Adipocyte (in vitro differentiated cells): ENCODE results near the gene ENOX1.

Experiments
- DNase-seq: peaks from one replicate; pipeline ENCODE4 v3.0.0-alpha.2; 2015; ENCODE audit warnings: low read depth
- H3K27me3 ChIP-seq: replicated peaks from 2 replicates; pipeline ENCODE4 v1.7.0; 2013; ENCODE audit warnings: mild to moderate bottlenecking, low read length, moderate library complexity; ENCODE audit not compliant: control insufficient read depth, insufficient read depth
- H3K36me3 ChIP-seq: 2 replicates; pipeline ENCODE4 v1.7.0; 2013; ENCODE audit warnings: low read length, mild to moderate bottlenecking, moderate library complexity; ENCODE audit not compliant: control insufficient read depth, insufficient read depth, severe bottlenecking
- H3K4me1 ChIP-seq: 2 replicates; pipeline ENCODE4 v1.7.0; 2013; ENCODE audit warnings: mild to moderate bottlenecking, low read length, moderate library complexity; ENCODE audit not compliant: control insufficient read depth, insufficient read depth
- H3K4me3 ChIP-seq: 2 replicates; pipeline ENCODE4 v1.7.0; 2013; ENCODE audit warnings: mild to moderate bottlenecking, low read length, moderate library complexity
- H3K9ac ChIP-seq: 2 replicates; pipeline ENCODE4 v1.7.0; 2013; ENCODE audit warnings: mild to moderate bottlenecking, low read length, moderate library complexity
- H3K9me3 ChIP-seq: 2 replicates; pipeline ENCODE4 v1.7.0; 2013; ENCODE audit warnings: mild to moderate bottlenecking, low read length, moderate library complexity; ENCODE audit not compliant: control insufficient read depth

ENOX1 gene

DNA sequence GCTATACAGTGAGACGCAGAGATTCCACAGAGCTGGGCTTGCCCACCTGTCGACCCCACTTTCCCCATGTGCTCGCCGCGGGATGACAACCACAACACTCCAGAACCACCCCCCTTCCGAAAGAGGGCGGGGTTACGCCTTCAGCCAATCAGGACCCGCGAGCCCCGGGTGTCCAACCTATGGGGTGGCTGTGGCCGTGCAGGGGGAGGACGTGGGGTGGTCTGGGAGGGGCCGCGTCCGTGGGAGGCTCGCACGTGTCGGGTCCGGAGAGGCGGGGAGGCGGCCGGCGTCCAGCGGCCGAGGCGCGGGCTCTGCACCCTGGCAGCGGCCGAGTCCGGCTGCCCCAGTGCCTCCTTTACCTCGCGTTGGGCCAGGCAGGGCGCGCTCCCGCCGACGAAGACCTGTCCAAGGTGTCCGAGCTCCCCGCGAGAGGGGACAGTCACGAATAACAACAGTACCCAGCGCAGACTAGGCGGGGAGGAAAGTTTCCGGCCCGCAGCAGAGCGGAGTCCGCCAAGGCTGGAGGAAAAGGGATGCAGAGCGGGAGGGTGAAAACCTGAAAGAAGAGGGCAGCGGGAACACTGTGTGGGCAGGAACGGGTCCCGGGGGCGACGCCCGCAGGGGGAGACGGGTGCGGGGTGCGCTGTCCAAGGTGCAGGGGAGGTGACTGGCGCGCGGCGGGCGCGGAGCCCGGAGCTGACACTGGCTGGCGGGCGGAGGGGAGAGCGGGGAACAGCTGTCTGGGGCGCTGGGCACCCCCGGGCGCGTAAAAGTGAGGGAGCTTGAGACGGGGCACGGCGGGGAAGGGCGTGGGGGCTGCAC is 911 bp downstream of the ENOX1 start:
- Histone ChIP-seq H3K9me3 (no peaks in the 10 kb centered on the region), H3K9ac (peak overlapping the region; percentile 86), H3K4me3 (peak overlapping the region; percentile 84), H3K36me3 (no peaks in the 10 kb centered on the region), H3K4me1 (peaks cover 22% of the 10 kb centered on the region), H3K27me3 (no peaks in the 10 kb centered on the region)
- peak; percentile 90 for DNase-seq

DNA sequence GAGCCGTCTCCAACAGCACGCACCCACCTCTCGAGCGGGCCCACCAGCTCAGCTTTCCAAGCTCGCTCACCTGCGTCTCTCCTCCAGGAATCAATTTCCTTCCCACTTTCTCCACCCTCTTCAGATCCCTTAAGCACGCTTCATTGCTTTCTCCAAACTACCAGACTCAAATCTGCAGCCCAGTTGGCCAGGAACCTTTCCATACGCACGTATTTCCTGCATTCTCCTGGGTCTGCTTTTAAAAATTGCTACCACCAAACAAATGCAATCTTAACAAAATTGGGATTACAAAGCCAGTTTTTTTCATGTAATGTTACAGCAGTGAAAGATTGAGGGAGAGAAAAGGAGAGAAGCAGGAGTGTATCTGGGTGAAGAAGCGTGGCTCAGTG is 1.5 kb downstream of the ENOX1 start:
- no peaks in the 10 kb centered on the region for H3K27me3 ChIP-seq
- H3K4me1 ChIP-seq, result peaks cover 22% of the 10 kb centered on the region
- no peak overlapping the region for H3K9ac ChIP-seq
- no peaks in the 10 kb centered on the region for H3K9me3 ChIP-seq
- no peak for DNase-seq
- H3K36me3 ChIP-seq, result no peaks in the 10 kb centered on the region
- H3K4me3 ChIP-seq, result peak overlapping the region; percentile 84

DNA sequence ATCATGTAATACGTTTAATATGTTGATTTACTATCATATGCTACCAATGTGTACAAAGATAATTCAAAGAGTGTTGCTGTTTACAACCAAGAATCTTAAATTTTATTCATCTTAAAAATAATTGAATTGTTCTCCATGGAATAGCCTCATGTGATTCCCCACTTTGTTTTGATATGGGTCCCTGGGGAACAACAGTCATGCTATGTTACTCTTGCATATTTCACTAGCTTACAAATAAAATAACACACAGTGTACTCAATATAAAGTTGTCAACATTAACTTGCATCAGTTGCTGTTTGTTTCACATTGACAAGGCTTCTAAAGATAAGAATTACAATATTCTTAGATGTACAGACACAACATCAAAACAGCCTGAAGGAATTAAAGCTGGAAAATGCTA is 2.3 kb downstream of the ENOX1 start:
- Histone ChIP-seq H3K4me3 (no peak overlapping the region), H3K27me3 (no peaks in the 10 kb centered on the region)

DNA sequence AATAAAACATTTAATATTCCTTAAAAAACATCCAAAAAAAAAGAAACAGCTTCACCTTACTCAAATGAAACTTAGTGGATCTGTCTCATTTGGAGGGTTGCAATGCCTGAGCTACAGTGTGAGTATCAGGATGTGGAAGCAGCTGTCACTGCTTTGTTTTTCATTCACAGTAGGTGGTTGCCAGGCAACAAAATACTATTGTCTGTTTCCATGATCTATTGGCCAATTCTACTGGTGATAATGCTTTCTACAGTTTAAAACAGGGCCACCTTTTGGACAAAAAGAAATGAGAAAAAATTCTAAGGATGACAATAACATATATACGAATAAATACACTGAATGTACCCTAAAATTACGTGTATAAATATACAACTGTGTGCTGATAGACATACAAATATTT is 3.0 kb downstream of the ENOX1 start:
- peak; percentile 57 for DNase-seq
- Histone ChIP-seq H3K27me3 (no peaks in the 10 kb centered on the region), H3K9ac (no peak overlapping the region), H3K4me3 (no peak overlapping the region), H3K4me1 (peaks cover 22% of the 10 kb centered on the region), H3K9me3 (no peaks in the 10 kb centered on the region), H3K36me3 (no peaks in the 10 kb centered on the region)

More for the DNA sequence above, 2.3 kb downstream of the ENOX1 start:
- peaks cover 22% of the 10 kb centered on the region for H3K4me1 ChIP-seq
- peak; percentile 52 for DNase-seq
- H3K9ac ChIP-seq, result no peak overlapping the region
- H3K9me3 ChIP-seq, result no peaks in the 10 kb centered on the region
- H3K36me3 ChIP-seq, result no peaks in the 10 kb centered on the region

DNA sequence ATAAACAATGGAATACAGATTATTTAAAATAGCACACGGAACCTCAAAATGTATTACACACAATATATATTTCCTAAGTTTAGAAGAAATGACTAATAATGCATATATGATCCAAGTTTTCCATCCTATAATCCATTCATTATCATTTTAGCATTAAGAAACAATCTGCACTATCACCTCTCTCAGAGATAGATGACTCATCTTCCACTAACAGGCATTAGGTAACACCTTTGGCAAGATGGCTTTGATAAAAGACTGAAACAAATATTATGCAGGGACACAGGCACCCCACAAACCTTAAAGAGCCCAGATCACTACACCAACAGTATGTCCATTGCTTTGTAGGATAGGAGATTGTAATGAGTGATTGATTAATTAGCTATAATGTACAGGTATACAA is 4.1 kb downstream of the ENOX1 start:
- peaks cover 27% of the 10 kb centered on the region for H3K4me1 ChIP-seq
- no peak overlapping the region for H3K4me3 ChIP-seq
- no peaks in the 10 kb centered on the region for H3K27me3 ChIP-seq
- H3K36me3 ChIP-seq, result no peaks in the 10 kb centered on the region
- DNase-seq, result no peak
- H3K9ac ChIP-seq, result no peak overlapping the region
- no peaks in the 10 kb centered on the region for H3K9me3 ChIP-seq

DNA sequence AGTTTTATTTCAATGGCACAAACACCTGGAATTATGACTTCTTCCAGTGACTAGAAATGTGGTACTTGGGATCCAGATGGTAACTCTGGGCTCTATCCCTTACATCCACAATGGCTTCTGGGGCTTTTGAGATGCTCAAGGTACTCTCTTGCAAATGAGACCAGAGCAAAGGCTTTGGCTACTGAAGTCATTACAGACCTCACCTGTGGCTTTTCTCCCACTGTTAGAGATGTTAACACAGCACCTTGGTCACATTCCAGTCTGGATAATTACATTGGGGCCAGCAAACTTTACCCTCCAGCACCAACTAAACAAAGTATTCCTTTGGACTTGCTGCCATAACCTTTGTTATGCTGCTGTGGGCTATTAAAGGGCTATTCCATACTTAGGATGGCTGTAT is 6.1 kb downstream of the ENOX1 start:
- no peaks in the 10 kb centered on the region for H3K36me3 ChIP-seq
- no peaks in the 10 kb centered on the region for H3K9me3 ChIP-seq
- H3K9ac ChIP-seq, result no peak overlapping the region
- peaks cover 23% of the 10 kb centered on the region for H3K4me1 ChIP-seq
- no peak overlapping the region for H3K4me3 ChIP-seq
- H3K27me3 ChIP-seq, result no peaks in the 10 kb centered on the region
- no peak for DNase-seq

DNA sequence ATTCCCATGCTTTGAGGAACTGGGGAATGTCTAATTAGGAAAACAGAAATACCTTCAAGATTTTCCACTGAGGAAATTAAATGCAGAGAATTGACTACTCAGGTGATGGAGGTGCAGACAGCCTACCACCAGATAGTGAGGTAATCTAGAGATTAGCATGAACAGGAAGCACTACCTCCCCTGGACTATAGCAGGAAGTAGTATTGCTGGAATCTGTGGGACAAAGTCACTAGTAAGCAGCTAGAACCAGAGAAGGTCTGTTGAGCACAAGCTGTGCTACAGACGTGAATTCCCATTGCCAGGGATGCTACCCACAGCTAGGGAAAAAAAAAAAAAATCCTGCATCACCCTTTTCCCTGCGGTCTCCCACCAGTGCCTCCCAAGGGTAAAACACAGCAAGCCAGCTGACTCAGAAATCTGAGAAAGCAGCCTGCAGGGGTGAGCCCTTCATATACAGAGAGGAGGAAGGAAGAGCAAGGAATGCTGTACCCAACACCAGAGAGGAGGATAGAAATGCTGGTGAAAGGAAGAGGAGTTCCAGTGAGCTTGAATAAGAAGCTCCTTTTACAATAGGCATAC is 10.2 kb downstream of the ENOX1 start:
- Histone ChIP-seq H3K9me3 (no peaks in the 10 kb centered on the region), H3K9ac (no peak overlapping the region), H3K4me3 (no peak overlapping the region), H3K36me3 (no peaks in the 10 kb centered on the region), H3K4me1 (peaks cover 8% of the 10 kb centered on the region), H3K27me3 (no peaks in the 10 kb centered on the region)
- DNase-seq, result no peak

DNA sequence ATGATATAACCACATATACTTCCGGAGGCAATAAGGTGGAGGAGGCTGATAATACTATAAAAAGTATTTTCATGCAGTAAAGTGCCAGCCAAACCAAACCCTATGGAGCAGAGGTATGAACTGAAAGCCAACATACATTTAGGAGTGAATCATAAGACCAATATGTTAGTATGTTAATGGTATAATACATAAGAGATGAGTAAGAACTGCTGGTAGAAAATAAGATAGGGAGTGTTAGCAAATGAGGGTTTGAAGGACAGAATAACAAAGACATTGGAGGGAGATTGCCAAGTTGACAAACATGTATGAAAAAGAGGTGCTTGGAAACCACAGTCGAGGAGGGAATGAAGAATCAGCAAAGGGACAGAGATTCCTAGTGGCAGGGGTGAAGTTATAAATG is 10.8 kb downstream of the ENOX1 start:
- Histone ChIP-seq H3K4me3 (no peak overlapping the region), H3K27me3 (no peaks in the 10 kb centered on the region), H3K9me3 (no peaks in the 10 kb centered on the region), H3K36me3 (no peaks in the 10 kb centered on the region), H3K9ac (no peak overlapping the region), H3K4me1 (peaks cover 11% of the 10 kb centered on the region)
- DNase-seq, result no peak

DNA sequence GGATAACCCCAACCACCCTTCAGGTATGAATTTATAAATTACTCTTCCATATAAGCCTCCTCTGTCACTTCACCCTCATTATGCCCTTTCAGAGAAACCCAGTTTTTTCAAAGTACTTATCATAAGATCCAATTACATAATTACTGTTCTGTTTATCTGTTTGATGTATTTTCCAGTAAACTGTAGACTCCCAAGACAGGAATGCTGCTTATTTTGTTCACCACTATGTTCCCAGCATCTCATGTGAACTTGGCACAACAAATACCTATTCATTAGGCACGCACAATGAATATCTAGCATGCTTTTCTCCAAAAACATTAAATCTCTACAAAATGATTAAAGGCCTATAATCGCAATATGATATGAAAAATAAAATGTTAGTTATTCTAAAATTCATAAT is 13.2 kb downstream of the ENOX1 start:
- peaks cover 19% of the 10 kb centered on the region for H3K4me1 ChIP-seq
- no peak overlapping the region for H3K9ac ChIP-seq
- DNase-seq, result no peak

DNA sequence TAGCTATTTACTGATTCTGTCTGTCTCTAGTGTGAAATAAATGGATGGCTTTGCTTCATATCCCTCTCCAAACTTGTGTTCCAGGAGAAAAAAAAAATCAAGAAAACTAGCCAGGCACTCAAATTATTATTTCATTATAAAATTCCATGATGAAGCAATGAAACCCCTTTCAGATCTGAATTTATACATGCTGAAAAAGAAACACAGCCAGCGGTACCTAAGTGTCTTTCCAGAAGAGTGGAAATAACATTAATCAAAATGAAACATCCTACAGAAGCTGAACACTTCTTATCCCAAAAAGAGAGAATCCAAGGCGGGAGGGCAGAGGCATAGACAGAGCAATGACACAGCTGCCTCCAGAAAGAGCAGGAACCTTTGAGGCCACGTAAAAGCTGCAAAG is 15.9 kb downstream of the ENOX1 start:
- H3K9me3 ChIP-seq, result no peaks in the 10 kb centered on the region
- no peak overlapping the region for H3K9ac ChIP-seq
- peaks cover 28% of the 10 kb centered on the region for H3K4me1 ChIP-seq
- no peaks in the 10 kb centered on the region for H3K27me3 ChIP-seq
- H3K36me3 ChIP-seq, result no peaks in the 10 kb centered on the region
- no peak for DNase-seq
- H3K4me3 ChIP-seq, result no peak overlapping the region

More for the DNA sequence above, 13.2 kb downstream of the ENOX1 start:
- Histone ChIP-seq H3K36me3 (no peaks in the 10 kb centered on the region), H3K9me3 (no peaks in the 10 kb centered on the region), H3K27me3 (no peaks in the 10 kb centered on the region), H3K4me3 (no peak overlapping the region)

DNA sequence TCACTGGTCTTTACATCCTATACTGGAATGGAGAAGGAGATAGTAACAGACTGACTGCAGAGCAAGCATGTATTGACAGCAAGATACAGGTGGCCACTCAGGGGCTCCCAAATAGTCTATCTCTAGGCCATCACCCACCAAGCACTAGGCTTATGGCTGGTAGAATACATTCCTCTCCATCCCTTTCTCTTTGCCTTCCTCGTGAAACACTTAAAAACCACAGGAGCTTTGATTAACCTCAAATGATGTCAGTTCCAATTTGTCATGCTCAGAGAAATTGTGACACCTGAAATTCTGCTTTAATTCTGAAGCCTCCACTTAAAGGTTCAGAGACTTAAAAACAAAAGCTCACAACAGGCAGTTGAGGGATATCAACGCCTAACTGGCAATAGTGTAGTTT is 17.2 kb downstream of the ENOX1 start:
- Histone ChIP-seq H3K36me3 (no peaks in the 10 kb centered on the region), H3K9ac (no peak overlapping the region), H3K4me3 (no peak overlapping the region), H3K4me1 (peaks cover 36% of the 10 kb centered on the region), H3K27me3 (no peaks in the 10 kb centered on the region), H3K9me3 (no peaks in the 10 kb centered on the region)
- no peak for DNase-seq
